ENCODE measurements around the gene ZNF555.
A peak's percentile ranks its signal among the peaks of the same experiment; 100 is the strongest.
"Not testable (repeated sequence)": the region's sequence is repeated elsewhere in the genome, so short reads cannot be mapped to it uniquely, and the experiment has no call there.

ZNF555 gene

GRCh38 chr19:2840794-2841791 lies at the start of gene ZNF555:
Gene ZNF555 (plus strand): TSS chr19:2841475. CDS start chr19:2841573, 98 bp downstream.
- peak; percentile 96 to 99 for DNase-seq

- DNase-seq, result no peak
These were observed 49.4 kb upstream of the ZNF555 start for GRCh38 chr19:2791876-2792275.

GRCh38 chr19:2792666-2793065 lies 48.6 kb upstream of the ZNF555 start:
- DNase-seq, result not testable (repeated sequence)

GRCh38 chr19:2793126-2793525 lies 48.1 kb upstream of the ZNF555 start:
- DNase-seq, result no peak

- DNase-seq, result no peak
These were observed 47.7 kb upstream of the ZNF555 start for GRCh38 chr19:2793577-2793976.

- no peak for DNase-seq
These were observed 45.2 kb upstream of the ZNF555 start for GRCh38 chr19:2795827-2796658.

GRCh38 chr19:2796659-2797266 lies 44.5 kb upstream of the ZNF555 start:
- no peak for DNase-seq

GRCh38 chr19:2797280-2797679 lies 44.0 kb upstream of the ZNF555 start:
- no peak for DNase-seq

- no peak for DNase-seq
These were observed 43.1 kb upstream of the ZNF555 start for GRCh38 chr19:2798158-2798685.

GRCh38 chr19:2798733-2799132 lies 42.5 kb upstream of the ZNF555 start:
- DNase-seq, result no peak

- DNase-seq, result no peak
These were observed 41.8 kb upstream of the ZNF555 start for GRCh38 chr19:2799273-2800020.

- no peak for DNase-seq
These were observed 40.8 kb upstream of the ZNF555 start for GRCh38 chr19:2800506-2800905.

- no peak for DNase-seq
These were observed 38.4 kb upstream of the ZNF555 start for GRCh38 chr19:2802826-2803225.

- no peak for DNase-seq
These were observed 37.7 kb upstream of the ZNF555 start for GRCh38 chr19:2803486-2804155.

GRCh38 chr19:2804156-2805004 lies 36.9 kb upstream of the ZNF555 start:
- no peak for DNase-seq

- DNase-seq, result no peak
These were observed 35.9 kb upstream of the ZNF555 start for GRCh38 chr19:2805261-2805900.

GRCh38 chr19:2805991-2806649 lies 35.2 kb upstream of the ZNF555 start:
- no peak for DNase-seq

GRCh38 chr19:2806736-2807378 lies 34.4 kb upstream of the ZNF555 start:
- DNase-seq, result no peak

Measured in stimulated activated CD4-positive, alpha-beta T cell treated with anti-CD3 and anti-CD28 coated beads, Interleukin-4, amount 100 ng/mL, for 4 hours (primary cell).